Erythroblast (primary cell): ENCODE results near the gene IFITM1.
A peak's percentile ranks its signal among the peaks of the same experiment; 100 is the strongest.

Source experiments
- DNase-seq, 2 experiments: peaks; one replicate each; lab custom pipeline; 2025; lab: John Stamatoyannopoulos, UW
- GATA1 ChIP-seq: IDR thresholded peaks from 2 replicates; pipeline ENCODE4 v1.6.1; 2011; ENCODE audit warnings: low read depth, mild to moderate bottlenecking, control low read depth, low read length, moderate library complexity
- POLR2A ChIP-seq: IDR thresholded peaks from 2 replicates; pipeline ENCODE4 v1.6.1; 2011; ENCODE audit warnings: mild to moderate bottlenecking, low read length

The IFITM1 gene

GRCh38 chr11:287821-288477 lies 25.9 kb upstream of the IFITM1 start:
- TF ChIP-seq GATA1 (no peak), POLR2A (no peak)
- no peak for DNase-seq

GRCh38 chr11:288478-289397 lies 25.1 kb upstream of the IFITM1 start, which contains the start of gene PGGHG:
Gene PGGHG (plus strand): TSS chr11:289126. CDS start chr11:289817, 691 bp downstream.
- TF ChIP-seq POLR2A (no peak), GATA1 (no peak)
- DNase-seq, result peak; percentile 43 to 65

GRCh38 chr11:289398-289711 lies 24.5 kb upstream of the IFITM1 start:
- no peak for DNase-seq
- no peak for TF ChIP-seq POLR2A
- TF ChIP-seq GATA1, result no peak

GRCh38 chr11:289712-290620 lies 23.9 kb upstream of the IFITM1 start:
- DNase-seq, result no peak

GRCh38 chr11:290621-291231 lies 23.1 kb upstream of the IFITM1 start:
- TF ChIP-seq POLR2A (no peak), GATA1 (no peak)
- DNase-seq, result no peak

More at GRCh38 chr11:289712-290620, 23.9 kb upstream of the IFITM1 start:
- TF ChIP-seq POLR2A (no peak), GATA1 (no peak)

GRCh38 chr11:291281-292210 lies 22.3 kb upstream of the IFITM1 start:
- TF ChIP-seq GATA1, result no peak
- TF ChIP-seq POLR2A, result no peak
- no peak for DNase-seq

- DNase-seq, result no peak
- TF ChIP-seq POLR2A (no peak), GATA1 (no peak)
These were observed 21.4 kb upstream of the IFITM1 start for GRCh38 chr11:292211-293121.

GRCh38 chr11:293271-293851 lies 20.5 kb upstream of the IFITM1 start:
- no peak for DNase-seq
- TF ChIP-seq POLR2A (no peak), GATA1 (no peak)

- no peak for DNase-seq
These were observed 19.8 kb upstream of the IFITM1 start for GRCh38 chr11:293852-294661.

GRCh38 chr11:294780-295179 lies 19.1 kb upstream of the IFITM1 start:
- no peak for DNase-seq
- TF ChIP-seq GATA1, result no peak
- TF ChIP-seq POLR2A, result no peak

More at GRCh38 chr11:293852-294661, 19.8 kb upstream of the IFITM1 start:
- TF ChIP-seq GATA1 (no peak), POLR2A (no peak)
